Stimulated activated CD4-positive, alpha-beta T cell treated with anti-CD3 and anti-CD28 coated beads, Interleukin-4, amount 100 ng/mL, for 48 hours (primary cell): ENCODE results near the gene NDUFA12.

ENCODE experiments used
- DNase-seq, 2 donors: peaks; one replicate each; pipeline ENCODE4 v3.0.0-alpha.2; 2020; ENCODE audit warnings: low read depth in 2 of 2

NDUFA12 gene

GRCh38 chr12:94980577-94980976 lies 22.9 kb downstream of the NDUFA12 start:
- no peak for DNase-seq

DNA sequence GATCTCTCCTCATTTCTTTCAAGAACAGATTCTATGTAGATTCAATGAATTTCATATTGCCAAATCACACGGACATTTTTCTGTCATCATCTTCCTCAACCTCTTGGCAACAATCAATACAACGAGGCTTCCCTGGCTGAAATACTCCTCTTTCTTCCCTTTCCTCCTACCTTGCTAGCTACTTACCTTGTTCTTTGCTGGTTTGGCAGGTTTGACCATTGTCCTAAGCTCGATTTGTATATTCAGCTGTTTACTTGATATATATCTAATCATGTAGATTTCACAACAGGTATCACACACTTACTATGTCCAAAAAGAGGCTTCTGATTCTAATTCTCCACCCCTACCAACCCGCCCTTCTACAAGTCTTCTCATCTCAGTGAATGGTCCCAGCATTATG lies 23.6 kb downstream of the NDUFA12 start:
- no peak for DNase-seq

DNA sequence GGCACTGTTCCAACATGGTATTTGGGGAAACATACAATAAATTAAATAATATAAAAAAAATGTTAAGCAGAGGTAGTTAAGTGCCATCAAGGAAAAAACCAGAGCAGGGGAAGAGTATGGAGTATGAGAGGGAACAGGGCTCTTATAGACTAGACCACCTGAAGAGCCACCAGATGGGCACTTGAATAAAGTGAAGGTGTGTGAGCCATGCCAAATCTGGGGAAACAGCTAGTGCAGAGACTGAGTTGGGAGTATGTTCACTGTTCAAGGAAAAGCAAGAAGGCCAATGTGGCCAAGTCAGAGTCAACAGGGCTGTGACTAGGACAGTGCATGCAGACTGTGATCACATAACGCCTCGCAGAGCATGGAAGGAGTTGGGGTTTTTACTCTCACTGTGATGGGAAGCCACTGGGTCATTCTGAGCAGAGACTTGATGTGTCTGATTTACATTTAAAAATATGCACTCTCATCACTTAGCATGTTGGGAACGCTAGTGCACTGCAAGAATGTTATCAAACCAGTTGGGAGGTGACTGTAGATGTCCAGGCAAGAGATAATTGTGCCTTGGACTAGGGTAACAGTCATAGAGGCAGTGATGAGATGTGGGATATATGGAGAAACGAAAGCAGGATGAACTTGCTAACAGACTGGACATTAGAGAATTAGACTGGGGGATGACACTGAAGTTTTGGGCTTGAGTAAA lies 25.6 kb downstream of the NDUFA12 start:
- no peak for DNase-seq

DNA sequence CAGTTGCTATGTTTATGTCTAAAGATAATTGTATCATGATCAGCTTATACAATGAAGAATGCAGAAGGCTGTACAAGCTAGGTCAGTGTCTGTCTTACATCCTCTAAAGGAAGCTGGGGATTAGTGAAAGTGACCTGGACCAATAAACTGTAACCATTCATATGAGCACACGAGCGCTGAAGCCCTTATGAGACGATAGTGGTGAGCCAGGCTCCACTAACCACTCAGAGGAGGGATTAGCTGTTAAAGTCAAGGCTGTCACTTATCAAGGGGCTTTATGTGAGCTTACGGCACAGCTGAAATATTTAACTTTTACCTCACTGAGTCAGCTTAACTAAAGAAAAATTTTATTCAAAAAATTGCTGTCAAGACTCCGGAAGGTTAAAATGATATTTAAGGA lies 30.3 kb downstream of the NDUFA12 start:
- no peak for DNase-seq

GRCh38 chr12:94972795-94973194 lies 30.7 kb downstream of the NDUFA12 start:
- no peak for DNase-seq

DNA sequence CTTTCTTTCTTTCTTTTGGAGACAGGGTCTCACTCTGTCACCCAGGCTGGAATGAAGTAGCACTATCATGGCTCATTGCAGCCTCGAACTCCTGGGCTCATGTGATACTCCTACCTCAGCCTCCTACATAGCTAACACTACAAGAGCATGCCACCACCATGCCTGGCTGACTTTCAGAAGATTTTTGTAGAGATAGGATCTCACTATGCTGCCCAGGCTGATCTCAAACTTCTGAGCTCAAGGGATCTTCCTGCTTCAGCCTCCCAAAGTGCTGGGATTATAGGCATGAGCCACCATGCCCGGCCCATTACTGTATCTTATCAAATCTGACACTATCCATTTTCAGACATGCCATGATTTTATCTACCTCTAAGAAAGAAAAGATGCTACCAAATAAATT lies 31.6 kb downstream of the NDUFA12 start:
- no peak for DNase-seq

DNA sequence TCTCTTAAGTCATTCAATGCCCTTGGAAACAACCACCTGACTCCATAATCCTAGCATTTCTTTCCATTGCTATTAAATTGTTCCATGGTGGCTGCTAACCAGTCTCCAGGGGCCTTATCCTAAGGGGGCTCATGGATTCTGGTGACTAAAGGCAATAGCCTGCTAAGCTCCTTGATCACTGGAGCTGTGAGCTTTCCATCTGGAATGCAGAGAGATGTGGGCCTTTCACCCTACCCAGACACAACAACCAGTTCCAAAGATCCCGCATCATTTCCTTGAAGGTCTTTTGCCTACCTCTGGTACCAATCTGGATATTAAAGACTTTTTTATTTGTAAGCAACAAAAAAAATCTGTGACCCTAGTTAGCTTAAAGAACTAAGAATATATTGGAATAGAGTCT lies 32.9 kb downstream of the NDUFA12 start:
- DNase-seq, result no peak

DNA sequence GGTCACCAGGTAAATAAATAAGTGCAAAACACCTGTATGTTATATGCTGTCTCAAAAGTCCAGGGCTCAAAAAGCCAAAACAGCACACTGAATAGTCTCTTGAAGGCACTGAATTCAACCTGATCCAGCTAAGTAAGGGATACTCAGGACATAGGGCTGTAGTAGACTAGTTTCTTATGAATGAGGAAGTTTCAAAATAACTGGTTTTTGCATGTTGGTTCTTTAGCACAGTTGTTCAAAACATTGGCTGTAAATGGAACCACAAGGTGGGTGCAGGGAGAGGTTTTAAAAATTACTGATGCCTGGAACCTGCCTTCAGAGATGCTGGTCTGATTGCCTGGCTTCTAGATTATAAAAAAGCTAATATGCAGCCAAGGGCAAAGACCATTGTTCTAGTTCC lies 34.1 kb downstream of the NDUFA12 start:
- DNase-seq, result no peak

GRCh38 chr12:94965982-94966630 lies 37.4 kb downstream of the NDUFA12 start:
- no peak for DNase-seq

DNA sequence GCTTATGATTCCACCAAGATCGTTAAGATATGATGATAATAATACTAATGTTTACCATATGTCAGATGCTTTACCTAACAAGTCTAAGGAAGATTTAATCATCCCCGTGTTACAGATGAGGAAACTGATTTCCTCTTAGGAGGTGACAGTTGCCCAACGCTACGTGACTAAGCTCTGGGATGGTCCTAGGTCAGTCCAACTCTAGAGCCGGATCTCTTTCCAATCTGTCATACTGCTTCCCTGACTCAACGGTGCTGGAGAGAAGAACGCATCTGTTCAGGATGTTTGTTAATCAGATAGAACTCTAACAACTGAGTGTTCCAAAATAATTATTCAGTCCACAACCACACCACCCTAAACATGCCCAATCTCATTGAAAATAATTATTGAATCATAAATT lies 39.8 kb downstream of the NDUFA12 start:
- DNase-seq, result no peak

- DNase-seq, result no peak
Measured at GRCh38 chr12:94962670-94963069, 40.8 kb downstream of the NDUFA12 start.

DNA sequence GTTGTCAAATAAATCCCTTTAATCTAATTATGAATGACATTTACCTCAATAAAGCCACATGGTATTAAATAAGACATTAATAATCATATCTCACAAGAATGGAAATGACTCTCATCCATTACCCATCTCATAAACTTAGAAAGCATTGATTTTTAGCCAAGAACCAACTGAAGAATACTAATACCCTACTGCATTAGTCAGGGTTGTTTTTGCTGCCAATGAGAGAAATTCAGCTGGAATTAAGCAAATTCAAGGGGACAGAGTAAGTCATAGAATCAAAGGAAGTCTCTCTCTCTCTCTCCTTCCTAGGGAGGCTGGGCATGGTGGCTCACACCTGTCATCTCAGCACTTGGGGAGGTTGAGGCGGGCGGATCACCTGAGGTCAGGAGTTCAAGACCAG lies 41.6 kb downstream of the NDUFA12 start:
- DNase-seq, result no peak

DNA sequence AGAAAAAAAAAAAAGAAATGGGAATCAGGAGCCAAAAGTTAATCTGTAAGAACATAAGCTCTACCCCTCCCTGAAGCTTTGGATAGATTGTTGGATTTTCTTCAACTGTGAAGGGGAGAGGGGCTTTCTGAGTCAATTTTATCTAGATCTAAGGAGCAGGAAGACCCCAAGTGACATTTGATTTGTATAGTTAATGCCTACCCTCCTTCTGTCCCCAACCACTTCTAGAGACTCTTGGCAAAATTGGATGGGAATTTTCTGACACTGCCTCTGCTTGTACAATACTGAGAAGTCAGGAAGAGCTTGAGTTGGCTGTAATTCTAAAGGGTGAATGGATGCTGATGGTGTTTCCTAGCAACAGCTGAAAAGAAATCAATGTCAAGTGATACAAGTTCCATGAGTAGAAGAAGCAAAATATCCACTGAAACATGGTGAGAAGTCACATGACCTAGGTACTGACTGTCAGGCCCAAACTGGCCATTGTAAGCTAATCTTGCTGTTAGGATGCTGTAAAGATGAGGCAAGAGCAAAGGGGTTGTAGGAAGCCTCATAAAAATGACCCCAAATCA lies 42.2 kb downstream of the NDUFA12 start:
- DNase-seq, result no peak

DNA sequence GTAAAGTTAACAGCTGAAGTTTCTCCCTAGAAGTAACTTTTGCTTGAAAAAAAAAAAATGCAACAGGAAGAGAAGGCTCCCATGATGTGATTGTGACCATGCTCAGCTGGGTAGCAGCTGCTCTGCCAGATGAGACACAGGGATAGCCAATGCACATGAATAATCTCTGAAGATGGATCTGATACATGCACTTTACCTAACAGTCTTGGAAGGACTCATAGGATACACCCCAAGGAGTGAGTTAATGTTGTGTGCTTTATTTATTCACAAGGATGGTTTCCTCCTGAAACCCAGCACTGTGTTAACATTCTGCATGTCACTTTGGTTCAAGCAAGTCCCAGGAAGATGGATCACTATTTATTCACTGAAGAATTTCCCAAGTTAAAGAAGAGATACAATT lies 46.5 kb downstream of the NDUFA12 start:
- no peak for DNase-seq

- no peak for DNase-seq
Measured at GRCh38 chr12:94954948-94955592, 48.4 kb downstream of the NDUFA12 start.

DNA sequence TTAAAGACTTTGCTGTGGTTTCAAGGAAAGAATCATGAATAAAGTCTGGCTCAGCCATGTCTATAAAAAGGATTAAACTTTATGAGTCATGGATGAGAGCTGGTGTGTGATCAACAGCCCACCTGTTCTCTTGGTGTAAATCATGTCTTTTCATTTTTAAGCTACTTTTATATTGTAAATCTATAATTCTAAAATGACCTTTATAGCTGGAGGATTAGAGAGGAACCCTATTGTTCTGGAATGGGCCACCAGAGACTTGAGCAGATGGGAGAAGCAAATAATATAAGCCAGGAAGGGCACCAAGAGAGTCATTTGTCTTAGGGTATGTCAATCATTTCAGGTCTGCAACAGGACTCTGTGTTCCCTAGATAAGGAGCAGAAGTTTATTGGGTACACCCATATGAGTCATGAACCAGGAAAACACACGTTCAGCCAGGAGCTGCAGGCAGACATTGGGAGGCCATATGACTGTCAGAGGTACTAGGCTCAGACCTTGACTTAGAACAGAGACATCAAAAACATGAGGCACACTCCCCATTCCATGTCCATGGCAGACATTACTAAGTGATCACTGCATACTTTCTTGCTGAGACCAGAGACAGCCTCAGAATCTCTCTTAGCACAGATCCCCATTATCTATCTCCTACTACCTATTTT lies 49.3 kb downstream of the NDUFA12 start:
- DNase-seq, result no peak

DNA sequence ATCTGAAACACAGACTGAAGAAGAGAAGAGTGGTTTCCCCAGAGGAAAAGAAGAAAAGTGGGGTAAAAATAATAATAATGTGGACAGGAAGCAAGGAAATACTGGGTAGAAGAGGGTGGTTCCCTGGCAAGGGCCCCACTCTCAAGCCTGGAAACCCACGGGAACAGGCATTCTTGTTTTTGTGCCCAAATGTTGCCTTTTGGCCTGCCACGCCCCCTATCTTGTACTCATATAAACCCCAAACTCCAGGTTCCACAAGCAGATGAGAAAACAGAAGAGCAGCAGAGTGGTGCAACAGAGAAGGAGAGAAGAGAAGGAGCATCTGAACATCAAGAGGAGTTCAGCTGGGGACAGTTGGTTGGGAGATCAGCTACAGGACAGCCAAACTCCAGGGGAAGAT lies 51.2 kb downstream of the NDUFA12 start:
- no peak for DNase-seq

GRCh38 chr12:94951071-94951934 lies 52.2 kb downstream of the NDUFA12 start:
- no peak for DNase-seq

GRCh38 chr12:94948232-94948810 lies 55.2 kb downstream of the NDUFA12 start:
- DNase-seq, result no peak

DNA sequence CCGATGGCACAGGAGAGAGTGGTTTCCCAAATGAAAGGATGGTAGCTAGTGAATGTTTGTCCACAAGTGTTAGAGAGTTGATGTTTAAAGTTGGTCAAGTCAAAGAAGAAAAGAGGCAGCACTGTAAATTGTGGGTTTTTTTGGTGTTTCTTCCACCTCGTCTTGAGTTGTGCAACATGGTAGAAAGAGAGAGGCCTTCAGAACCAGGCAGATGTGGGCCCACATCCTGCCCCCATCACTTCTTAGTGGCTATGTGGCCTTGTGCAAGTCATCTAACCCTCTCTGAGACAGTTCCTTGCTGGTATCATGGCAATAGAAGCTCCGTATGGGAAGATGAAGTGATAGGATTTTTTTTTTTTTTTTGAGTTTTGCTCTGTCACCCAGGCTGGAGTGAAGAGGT lies 60.8 kb downstream of the NDUFA12 start:
- no peak for DNase-seq

GRCh38 chr12:94941440-94941862 lies 62.0 kb downstream of the NDUFA12 start:
- peak; percentile 26 to 39 for DNase-seq
